ENCODE measurements around the gene CLBA1.

- no peak for TF ChIP-seq EZH2phosphoT487 (IDR thresholded peaks at IDR 0.05; ENCODE audit: borderline replicate concordance, low read depth)
- TF ChIP-seq SIN3A (IDR thresholded peaks at IDR 0.05; ENCODE audit: borderline replicate concordance, low read depth, low read length), result no peak
- TF ChIP-seq CHD2 (IDR thresholded peaks at IDR 0.05; ENCODE audit: low read length, partially characterized antibody), result no peak
- no peak; the same call in 1 of the 2 replicates for TF ChIP-seq POLR2AphosphoS5 (IDR thresholded peaks at IDR 0.05; ENCODE audit: low read depth, low read length)
- no peak for TF ChIP-seq EP300 (IDR thresholded peaks at IDR 0.05; ENCODE audit: borderline replicate concordance in 1 of 2, low read depth in 1 of 2, low read length in 1 of 2)
- TF ChIP-seq TEAD4 (IDR thresholded peaks at IDR 0.05; ENCODE audit: borderline replicate concordance, insufficient read depth), result no peak
- TF ChIP-seq RCOR1 (IDR thresholded peaks at IDR 0.05; ENCODE audit: low read length), result no peak
- TF ChIP-seq, protein P1, sequence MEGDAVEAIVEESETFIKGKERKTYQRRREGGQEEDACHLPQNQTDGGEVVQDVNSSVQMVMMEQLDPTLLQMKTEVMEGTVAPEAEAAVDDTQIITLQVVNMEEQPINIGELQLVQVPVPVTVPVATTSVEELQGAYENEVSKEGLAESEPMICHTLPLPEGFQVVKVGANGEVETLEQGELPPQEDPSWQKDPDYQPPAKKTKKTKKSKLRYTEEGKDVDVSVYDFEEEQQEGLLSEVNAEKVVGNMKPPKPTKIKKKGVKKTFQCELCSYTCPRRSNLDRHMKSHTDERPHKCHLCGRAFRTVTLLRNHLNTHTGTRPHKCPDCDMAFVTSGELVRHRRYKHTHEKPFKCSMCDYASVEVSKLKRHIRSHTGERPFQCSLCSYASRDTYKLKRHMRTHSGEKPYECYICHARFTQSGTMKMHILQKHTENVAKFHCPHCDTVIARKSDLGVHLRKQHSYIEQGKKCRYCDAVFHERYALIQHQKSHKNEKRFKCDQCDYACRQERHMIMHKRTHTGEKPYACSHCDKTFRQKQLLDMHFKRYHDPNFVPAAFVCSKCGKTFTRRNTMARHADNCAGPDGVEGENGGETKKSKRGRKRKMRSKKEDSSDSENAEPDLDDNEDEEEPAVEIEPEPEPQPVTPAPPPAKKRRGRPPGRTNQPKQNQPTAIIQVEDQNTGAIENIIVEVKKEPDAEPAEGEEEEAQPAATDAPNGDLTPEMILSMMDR (IDR thresholded peaks at IDR 0.05), result no peak
- TF ChIP-seq RXRA (IDR thresholded peaks at IDR 0.05; ENCODE audit: borderline replicate concordance, low read depth), result no peak
- no peak for TF ChIP-seq TAF1 (IDR thresholded peaks at IDR 0.05; ENCODE audit: borderline replicate concordance, low read depth, low read length)
- TF ChIP-seq, protein P2, sequence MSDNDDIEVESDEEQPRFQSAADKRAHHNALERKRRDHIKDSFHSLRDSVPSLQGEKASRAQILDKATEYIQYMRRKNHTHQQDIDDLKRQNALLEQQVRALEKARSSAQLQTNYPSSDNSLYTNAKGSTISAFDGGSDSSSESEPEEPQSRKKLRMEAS (IDR thresholded peaks at IDR 0.05; ENCODE audit: low read depth), result no peak
- no peak for TF ChIP-seq RAD21 (IDR thresholded peaks at IDR 0.05; ENCODE audit: low read length)
- TF ChIP-seq REST (IDR thresholded peaks at IDR 0.05; ENCODE audit: low read depth, low read length), result no peak
These were observed 49.0 kb upstream of the CLBA1 start for GRCh38 chr14:104936361-104937155.
